Measurements from ENCODE around the gene COX8C. TPM values are rescaled to one million over a fixed set of nuclear protein-coding genes. Genes with fewer than 3 reads are reported as not detected.

COX8C gene
- total and polyA plus RNA-seq, 2 experiments from 2014 or later: 0.73 TPM; not detected in 1

GRCh38 chr14:93309427-93309966 is 37.5 kb upstream of the COX8C start:
- Histone ChIP-seq H4K20me1 (replicated peaks; ENCODE audit: insufficient read depth) (peaks cover 29% of the 10 kb centered on the region), H3K9me2 (ENCODE audit: insufficient read depth) (no peaks in the 10 kb centered on the region), H3K27me3 (ENCODE audit: insufficient read depth) (no peaks in the 10 kb centered on the region), H3F3A (replicated peaks; ENCODE audit: low read depth) (no peaks in the 10 kb centered on the region), H3K79me2 (replicated peaks; ENCODE audit: insufficient read depth) (peaks cover 100% of the 10 kb centered on the region), H3K27ac (ENCODE audit: low read depth) (no peak overlapping the region), H3K36me3 (ENCODE audit: insufficient read depth) (no peaks in the 10 kb centered on the region), H3K4me3 (no peak overlapping the region), H2AFZ (no peak overlapping the region), H3K4me1 (ENCODE audit: insufficient read depth) (peaks cover 15% of the 10 kb centered on the region; the same call in 1 of the 2 replicates), H3K4me2 (no peak overlapping the region)
- DNase-seq (ENCODE audit: low spot score): no peak
- no peaks in the 10 kb centered on the region for H3K9me3 Mint-ChIP-seq
- H3K4me3 Mint-ChIP-seq: no peak overlapping the region
- H3K27ac Mint-ChIP-seq: peak overlapping the region; percentile 59; the same call in 1 of the 2 replicates
- H3K27me3 Mint-ChIP-seq (ENCODE audit: insufficient read depth, low read depth, poor library complexity): peaks cover 3% of the 10 kb centered on the region
- ATAC-seq: peak; percentile 26; the same call in 2 of the 3 replicates
- no peaks in the 10 kb centered on the region for H3K36me3 Mint-ChIP-seq (ENCODE audit: low read depth)
- peaks cover 25% of the 10 kb centered on the region for H3K4me1 Mint-ChIP-seq
- TF ChIP-seq JUNB (IDR thresholded peaks at IDR 0.05; ENCODE audit: unreplicated experiment) (no peak), ZNF114 (CRISPR knock-in tag; IDR thresholded peaks at IDR 0.05) (no peak), CREB1 (CRISPR knock-in tag; IDR thresholded peaks at IDR 0.05; ENCODE audit: low read depth) (no peak), ZNF331 (CRISPR knock-in tag; IDR thresholded peaks at IDR 0.05; ENCODE audit: low read depth) (no peak), NANOG (IDR thresholded peaks at IDR 0.05; ENCODE audit: borderline replicate concordance) (no peak), POLR2AphosphoS5 (IDR thresholded peaks at IDR 0.05; ENCODE audit: low read depth) (no peak), EZH2 (IDR thresholded peaks at IDR 0.05; ENCODE audit: low read depth, unreplicated experiment) (no peak), EZH2phosphoT487 (IDR thresholded peaks at IDR 0.05; ENCODE audit: unreplicated experiment) (no peak), STAT1 (IDR thresholded peaks at IDR 0.05; ENCODE audit: unreplicated experiment) (no peak)
- TF ChIP-seq, protein P1, sequence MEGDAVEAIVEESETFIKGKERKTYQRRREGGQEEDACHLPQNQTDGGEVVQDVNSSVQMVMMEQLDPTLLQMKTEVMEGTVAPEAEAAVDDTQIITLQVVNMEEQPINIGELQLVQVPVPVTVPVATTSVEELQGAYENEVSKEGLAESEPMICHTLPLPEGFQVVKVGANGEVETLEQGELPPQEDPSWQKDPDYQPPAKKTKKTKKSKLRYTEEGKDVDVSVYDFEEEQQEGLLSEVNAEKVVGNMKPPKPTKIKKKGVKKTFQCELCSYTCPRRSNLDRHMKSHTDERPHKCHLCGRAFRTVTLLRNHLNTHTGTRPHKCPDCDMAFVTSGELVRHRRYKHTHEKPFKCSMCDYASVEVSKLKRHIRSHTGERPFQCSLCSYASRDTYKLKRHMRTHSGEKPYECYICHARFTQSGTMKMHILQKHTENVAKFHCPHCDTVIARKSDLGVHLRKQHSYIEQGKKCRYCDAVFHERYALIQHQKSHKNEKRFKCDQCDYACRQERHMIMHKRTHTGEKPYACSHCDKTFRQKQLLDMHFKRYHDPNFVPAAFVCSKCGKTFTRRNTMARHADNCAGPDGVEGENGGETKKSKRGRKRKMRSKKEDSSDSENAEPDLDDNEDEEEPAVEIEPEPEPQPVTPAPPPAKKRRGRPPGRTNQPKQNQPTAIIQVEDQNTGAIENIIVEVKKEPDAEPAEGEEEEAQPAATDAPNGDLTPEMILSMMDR (conservative IDR thresholded peaks at IDR 0.05; ENCODE audit: low read depth in 2 of 2): no peak
- TF ChIP-seq, protein P2, sequence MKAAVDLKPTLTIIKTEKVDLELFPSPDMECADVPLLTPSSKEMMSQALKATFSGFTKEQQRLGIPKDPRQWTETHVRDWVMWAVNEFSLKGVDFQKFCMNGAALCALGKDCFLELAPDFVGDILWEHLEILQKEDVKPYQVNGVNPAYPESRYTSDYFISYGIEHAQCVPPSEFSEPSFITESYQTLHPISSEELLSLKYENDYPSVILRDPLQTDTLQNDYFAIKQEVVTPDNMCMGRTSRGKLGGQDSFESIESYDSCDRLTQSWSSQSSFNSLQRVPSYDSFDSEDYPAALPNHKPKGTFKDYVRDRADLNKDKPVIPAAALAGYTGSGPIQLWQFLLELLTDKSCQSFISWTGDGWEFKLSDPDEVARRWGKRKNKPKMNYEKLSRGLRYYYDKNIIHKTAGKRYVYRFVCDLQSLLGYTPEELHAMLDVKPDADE (IDR thresholded peaks at IDR 0.05): no peak
- TF ChIP-seq, protein P3, sequence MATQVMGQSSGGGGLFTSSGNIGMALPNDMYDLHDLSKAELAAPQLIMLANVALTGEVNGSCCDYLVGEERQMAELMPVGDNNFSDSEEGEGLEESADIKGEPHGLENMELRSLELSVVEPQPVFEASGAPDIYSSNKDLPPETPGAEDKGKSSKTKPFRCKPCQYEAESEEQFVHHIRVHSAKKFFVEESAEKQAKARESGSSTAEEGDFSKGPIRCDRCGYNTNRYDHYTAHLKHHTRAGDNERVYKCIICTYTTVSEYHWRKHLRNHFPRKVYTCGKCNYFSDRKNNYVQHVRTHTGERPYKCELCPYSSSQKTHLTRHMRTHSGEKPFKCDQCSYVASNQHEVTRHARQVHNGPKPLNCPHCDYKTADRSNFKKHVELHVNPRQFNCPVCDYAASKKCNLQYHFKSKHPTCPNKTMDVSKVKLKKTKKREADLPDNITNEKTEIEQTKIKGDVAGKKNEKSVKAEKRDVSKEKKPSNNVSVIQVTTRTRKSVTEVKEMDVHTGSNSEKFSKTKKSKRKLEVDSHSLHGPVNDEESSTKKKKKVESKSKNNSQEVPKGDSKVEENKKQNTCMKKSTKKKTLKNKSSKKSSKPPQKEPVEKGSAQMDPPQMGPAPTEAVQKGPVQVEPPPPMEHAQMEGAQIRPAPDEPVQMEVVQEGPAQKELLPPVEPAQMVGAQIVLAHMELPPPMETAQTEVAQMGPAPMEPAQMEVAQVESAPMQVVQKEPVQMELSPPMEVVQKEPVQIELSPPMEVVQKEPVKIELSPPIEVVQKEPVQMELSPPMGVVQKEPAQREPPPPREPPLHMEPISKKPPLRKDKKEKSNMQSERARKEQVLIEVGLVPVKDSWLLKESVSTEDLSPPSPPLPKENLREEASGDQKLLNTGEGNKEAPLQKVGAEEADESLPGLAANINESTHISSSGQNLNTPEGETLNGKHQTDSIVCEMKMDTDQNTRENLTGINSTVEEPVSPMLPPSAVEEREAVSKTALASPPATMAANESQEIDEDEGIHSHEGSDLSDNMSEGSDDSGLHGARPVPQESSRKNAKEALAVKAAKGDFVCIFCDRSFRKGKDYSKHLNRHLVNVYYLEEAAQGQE (IDR thresholded peaks at IDR 0.05; ENCODE audit: unreplicated experiment): no peak
- TF ChIP-seq, protein P4, sequence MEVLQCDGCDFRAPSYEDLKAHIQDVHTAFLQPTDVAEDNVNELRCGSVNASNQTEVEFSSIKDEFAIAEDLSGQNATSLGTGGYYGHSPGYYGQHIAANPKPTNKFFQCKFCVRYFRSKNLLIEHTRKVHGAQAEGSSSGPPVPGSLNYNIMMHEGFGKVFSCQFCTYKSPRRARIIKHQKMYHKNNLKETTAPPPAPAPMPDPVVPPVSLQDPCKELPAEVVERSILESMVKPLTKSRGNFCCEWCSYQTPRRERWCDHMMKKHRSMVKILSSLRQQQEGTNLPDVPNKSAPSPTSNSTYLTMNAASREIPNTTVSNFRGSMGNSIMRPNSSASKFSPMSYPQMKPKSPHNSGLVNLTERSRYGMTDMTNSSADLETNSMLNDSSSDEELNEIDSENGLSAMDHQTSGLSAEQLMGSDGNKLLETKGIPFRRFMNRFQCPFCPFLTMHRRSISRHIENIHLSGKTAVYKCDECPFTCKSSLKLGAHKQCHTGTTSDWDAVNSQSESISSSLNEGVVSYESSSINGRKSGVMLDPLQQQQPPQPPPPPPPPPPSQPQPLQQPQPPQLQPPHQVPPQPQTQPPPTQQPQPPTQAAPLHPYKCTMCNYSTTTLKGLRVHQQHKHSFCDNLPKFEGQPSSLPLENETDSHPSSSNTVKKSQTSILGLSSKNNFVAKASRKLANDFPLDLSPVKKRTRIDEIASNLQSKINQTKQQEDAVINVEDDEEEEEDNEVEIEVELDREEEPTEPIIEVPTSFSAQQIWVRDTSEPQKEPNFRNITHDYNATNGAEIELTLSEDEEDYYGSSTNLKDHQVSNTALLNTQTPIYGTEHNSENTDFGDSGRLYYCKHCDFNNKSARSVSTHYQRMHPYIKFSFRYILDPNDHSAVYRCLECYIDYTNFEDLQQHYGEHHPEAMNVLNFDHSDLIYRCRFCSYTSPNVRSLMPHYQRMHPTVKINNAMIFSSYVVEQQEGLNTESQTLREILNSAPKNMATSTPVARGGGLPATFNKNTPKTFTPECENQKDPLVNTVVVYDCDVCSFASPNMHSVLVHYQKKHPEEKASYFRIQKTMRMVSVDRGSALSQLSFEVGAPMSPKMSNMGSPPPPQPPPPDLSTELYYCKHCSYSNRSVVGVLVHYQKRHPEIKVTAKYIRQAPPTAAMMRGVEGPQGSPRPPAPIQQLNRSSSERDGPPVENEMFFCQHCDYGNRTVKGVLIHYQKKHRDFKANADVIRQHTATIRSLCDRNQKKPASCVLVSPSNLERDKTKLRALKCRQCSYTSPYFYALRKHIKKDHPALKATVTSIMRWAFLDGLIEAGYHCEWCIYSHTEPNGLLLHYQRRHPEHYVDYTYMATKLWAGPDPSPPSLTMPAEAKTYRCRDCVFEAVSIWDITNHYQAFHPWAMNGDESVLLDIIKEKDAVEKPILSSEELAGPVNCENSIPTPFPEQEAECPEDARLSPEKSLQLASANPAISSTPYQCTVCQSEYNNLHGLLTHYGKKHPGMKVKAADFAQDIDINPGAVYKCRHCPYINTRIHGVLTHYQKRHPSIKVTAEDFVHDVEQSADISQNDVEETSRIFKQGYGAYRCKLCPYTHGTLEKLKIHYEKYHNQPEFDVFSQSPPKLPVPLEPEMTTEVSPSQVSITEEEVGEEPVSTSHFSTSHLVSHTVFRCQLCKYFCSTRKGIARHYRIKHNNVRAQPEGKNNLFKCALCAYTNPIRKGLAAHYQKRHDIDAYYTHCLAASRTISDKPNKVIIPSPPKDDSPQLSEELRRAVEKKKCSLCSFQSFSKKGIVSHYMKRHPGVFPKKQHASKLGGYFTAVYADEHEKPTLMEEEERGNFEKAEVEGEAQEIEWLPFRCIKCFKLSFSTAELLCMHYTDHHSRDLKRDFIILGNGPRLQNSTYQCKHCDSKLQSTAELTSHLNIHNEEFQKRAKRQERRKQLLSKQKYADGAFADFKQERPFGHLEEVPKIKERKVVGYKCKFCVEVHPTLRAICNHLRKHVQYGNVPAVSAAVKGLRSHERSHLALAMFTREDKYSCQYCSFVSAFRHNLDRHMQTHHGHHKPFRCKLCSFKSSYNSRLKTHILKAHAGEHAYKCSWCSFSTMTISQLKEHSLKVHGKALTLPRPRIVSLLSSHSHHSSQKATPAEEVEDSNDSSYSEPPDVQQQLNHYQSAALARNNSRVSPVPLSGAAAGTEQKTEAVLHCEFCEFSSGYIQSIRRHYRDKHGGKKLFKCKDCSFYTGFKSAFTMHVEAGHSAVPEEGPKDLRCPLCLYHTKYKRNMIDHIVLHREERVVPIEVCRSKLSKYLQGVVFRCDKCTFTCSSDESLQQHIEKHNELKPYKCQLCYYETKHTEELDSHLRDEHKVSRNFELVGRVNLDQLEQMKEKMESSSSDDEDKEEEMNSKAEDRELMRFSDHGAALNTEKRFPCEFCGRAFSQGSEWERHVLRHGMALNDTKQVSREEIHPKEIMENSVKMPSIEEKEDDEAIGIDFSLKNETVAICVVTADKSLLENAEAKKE (CRISPR knock-in tag; IDR thresholded peaks at IDR 0.05): no peak

Measured in GM23338 (cell line).